NCI-H2107 treated with DMSO at 0.1 percent for 48 hours (cell line): ENCODE data around the gene MBOAT7.
"Not testable (repeated sequence)": the region's sequence is repeated elsewhere in the genome, so short reads cannot be mapped to it uniquely, and the experiment has no call there.

Experiments used
- DNase-seq: peaks from one replicate; lab custom pipeline; 2025; ENCODE audit not compliant: unreplicated experiment; lab: John Stamatoyannopoulos, UW

MBOAT7 gene

GRCh38 chr19:54209811-54210494 is 20.6 kb upstream of the MBOAT7 start:
- DNase-seq, result peak; percentile 95

GRCh38 chr19:54209058-54209810 is 19.9 kb upstream of the MBOAT7 start:
- no peak for DNase-seq

- DNase-seq, result no peak
Measured at GRCh38 chr19:54208784-54209057, 19.3 kb upstream of the MBOAT7 start.

- DNase-seq, result no peak
Measured at GRCh38 chr19:54207983-54208783, 18.8 kb upstream of the MBOAT7 start.

GRCh38 chr19:54207676-54207982 is 18.2 kb upstream of the MBOAT7 start:
- DNase-seq, result no peak

GRCh38 chr19:54207193-54207592 is 17.8 kb upstream of the MBOAT7 start:
- DNase-seq, result not testable (repeated sequence)

- DNase-seq, result no peak
Measured at GRCh38 chr19:54206831-54207177, 17.4 kb upstream of the MBOAT7 start.

GRCh38 chr19:54206030-54206830 is 16.9 kb upstream of the MBOAT7 start:
- DNase-seq, result no peak

- DNase-seq, result no peak
Measured at GRCh38 chr19:54204767-54205468, 15.5 kb upstream of the MBOAT7 start.

GRCh38 chr19:54203151-54203611 is 13.8 kb upstream of the MBOAT7 start:
- no peak for DNase-seq

- no peak for DNase-seq
Measured at GRCh38 chr19:54201980-54202379, 12.6 kb upstream of the MBOAT7 start.

GRCh38 chr19:54201172-54201701 is 11.9 kb upstream of the MBOAT7 start:
- DNase-seq, result no peak

- no peak for DNase-seq
Measured at GRCh38 chr19:54199401-54199800, 10.0 kb upstream of the MBOAT7 start.

- no peak for DNase-seq
Measured at GRCh38 chr19:54197121-54197520, 7.7 kb upstream of the MBOAT7 start.

GRCh38 chr19:54196536-54196935 is 7.2 kb upstream of the MBOAT7 start:
- DNase-seq, result no peak

GRCh38 chr19:54194463-54194862 is 5.1 kb upstream of the MBOAT7 start:
- not testable (repeated sequence) for DNase-seq

GRCh38 chr19:54193011-54193410 is 3.6 kb upstream of the MBOAT7 start:
- no peak for DNase-seq

GRCh38 chr19:54191811-54192453 is 2.6 kb upstream of the MBOAT7 start:
- DNase-seq, result no peak

- DNase-seq, result peak; percentile 43
Measured at GRCh38 chr19:54191011-54191810, 1.8 kb upstream of the MBOAT7 start, which contains the start of gene TSEN34. TSEN34 (plus strand) TSS chr19:54191308; CDS start chr19:54191365, 57 bp downstream.
